GM21619 (cell line): ENCODE measurements around the gene CXCR1.
"Not testable (repeated sequence)": the region's sequence is repeated elsewhere in the genome, so short reads cannot be mapped to it uniquely, and the experiment has no call there.

Experiments used
- ATAC-seq: cut with Tn5 transposase; IDR thresholded peaks from one replicate; pipeline ENCODE4 v1.9.1; 2021; ENCODE audit not compliant: unreplicated experiment

The CXCR1 gene

GRCh38 chr2:218162814-218163213 is 3.9 kb downstream of the CXCR1 start:
- ATAC-seq, result no peak

GRCh38 chr2:218161644-218162043 is 5.1 kb downstream of the CXCR1 start:
- no peak for ATAC-seq

- ATAC-seq, result no peak
These were observed 10.7 kb downstream of the CXCR1 start for GRCh38 chr2:218155953-218156479.

GRCh38 chr2:218152777-218153176 is 14.0 kb downstream of the CXCR1 start:
- ATAC-seq, result no peak

- no peak for ATAC-seq
These were observed 14.6 kb downstream of the CXCR1 start for GRCh38 chr2:218152172-218152571.

GRCh38 chr2:218149848-218150440 is 16.8 kb downstream of the CXCR1 start:
- no peak for ATAC-seq

GRCh38 chr2:218149098-218149497 is 17.7 kb downstream of the CXCR1 start:
- ATAC-seq, result no peak

- no peak for ATAC-seq
These were observed 20.7 kb downstream of the CXCR1 start for GRCh38 chr2:218146056-218146455.

- ATAC-seq, result no peak
These were observed 21.6 kb downstream of the CXCR1 start for GRCh38 chr2:218145124-218145523.

- ATAC-seq, result no peak
These were observed 28.7 kb downstream of the CXCR1 start for GRCh38 chr2:218138047-218138446.

GRCh38 chr2:218137514-218137913 is 29.2 kb downstream of the CXCR1 start:
- no peak for ATAC-seq

- no peak for ATAC-seq
These were observed 35.9 kb downstream of the CXCR1 start for GRCh38 chr2:218130822-218131221.

- no peak for ATAC-seq
These were observed 36.4 kb downstream of the CXCR1 start for GRCh38 chr2:218130377-218130776.

GRCh38 chr2:218129458-218130135 is 37.2 kb downstream of the CXCR1 start:
- ATAC-seq, result no peak

GRCh38 chr2:218128781-218129457 is 37.8 kb downstream of the CXCR1 start:
- ATAC-seq, result no peak

GRCh38 chr2:218127929-218128455 is 38.8 kb downstream of the CXCR1 start:
- no peak for ATAC-seq

GRCh38 chr2:218125626-218126080 is 41.1 kb downstream of the CXCR1 start, which contains the start of gene CXCR2:
Gene CXCR2, plus strand, starts transcription at chr2:218126028. Its CDS starts 8,774 bp downstream, at chr2:218134802.
- ATAC-seq, result no peak

- ATAC-seq, result no peak
These were observed 41.7 kb downstream of the CXCR1 start for GRCh38 chr2:218125095-218125494.

GRCh38 chr2:218123986-218124385 is 42.8 kb downstream of the CXCR1 start:
- ATAC-seq, result no peak

- ATAC-seq, result not testable (repeated sequence)
These were observed 44.5 kb downstream of the CXCR1 start for GRCh38 chr2:218122286-218122685.

GRCh38 chr2:218121789-218122188 is 45.0 kb downstream of the CXCR1 start:
- ATAC-seq, result not testable (repeated sequence)
